Hindlimb muscle (tissue), 1 donor: ENCODE measurements around the gene TEX51. TPM values are rescaled to one million over a fixed set of nuclear protein-coding genes. Genes with fewer than 3 reads are reported as not detected.

Source experiments
- polyA plus RNA-seq: library from polyadenylated mRNA; unstranded; fragments of 120-200 nt; gene quantifications from one replicate; pipeline ENCODE4 v1.2.1, GENCODE V29; 2013; ENCODE audit not compliant: insufficient read length

TEX51 gene
- polyA plus RNA-seq, 1 donor, result not detected

Other genes starting within 250 kb of the TEX51 start
- gene GYPC, start 242.7 kb upstream of the TEX51 start, polyA plus RNA-seq, result 133 TPM
- 1,160 TPM for gene BIN1, start 208.3 kb downstream of the TEX51 start, polyA plus RNA-seq